HepG2 (cell line): ENCODE results near the gene CAPRIN2. TPM values are rescaled to one million over a fixed set of nuclear protein-coding genes. Genes with fewer than 3 reads are reported as not detected.

Source experiments
- BCL6 ChIP-seq: IDR thresholded peaks from 2 replicates; pipeline ENCODE4 v1.6.1; 2016; ENCODE audit warnings: missing genetic modification reagents, missing compliant biosample characterization
- CAMTA2 ChIP-seq: sonication (generic); formaldehyde crosslinking; IDR thresholded peaks from 2 replicates; pipeline ENCODE4 v1.4.0; 2020; ENCODE audit warnings: mild to moderate bottlenecking, missing genetic modification reagents, borderline replicate concordance
- EEA1 ChIP-seq: sonication (generic); formaldehyde crosslinking; IDR thresholded peaks from 2 replicates; pipeline ENCODE4 v1.5.1; 2020; ENCODE audit warnings: mild to moderate bottlenecking, missing genetic modification reagents, borderline replicate concordance
- HES4 ChIP-seq: sonication (generic); formaldehyde crosslinking; IDR thresholded peaks from 2 replicates; pipeline ENCODE4 v1.9.0; 2021; ENCODE audit warnings: mild to moderate bottlenecking, missing genetic modification reagents, borderline replicate concordance
- HNRNPUL1 ChIP-seq: fragments of 200-400 bp; formaldehyde crosslinking; IDR thresholded peaks from 2 replicates; pipeline ENCODE4 v1.6.1; 2017; ENCODE audit warnings: low read depth, mild to moderate bottlenecking, low read length, moderate library complexity
- MAFG ChIP-seq: sonication (generic); formaldehyde crosslinking; IDR thresholded peaks from 2 replicates; pipeline ENCODE4 v1.5.1; 2020; ENCODE audit warnings: mild to moderate bottlenecking, missing genetic modification reagents
- NFE2 ChIP-seq: sonication (generic); formaldehyde crosslinking; IDR thresholded peaks from 2 replicates; pipeline ENCODE4 v1.4.0; 2020; ENCODE audit warnings: missing genetic modification reagents
- NONO ChIP-seq, 2 experiments: fragments of 450-650 bp in 1 of 2; sonication (generic) in 1 of 2; formaldehyde crosslinking in 1 of 2; IDR thresholded peaks in 1 of 2; conservative IDR thresholded peaks in 1 of 2; 2 replicates each; pipeline versions ENCODE4 v1.6.1 to v1.8.0; 2017 to 2022; ENCODE audit warnings: mild to moderate bottlenecking in 1 of 2, missing genetic modification reagents in 1 of 2, moderate library complexity in 1 of 2
- NPAS2 ChIP-seq: sonication (generic); formaldehyde crosslinking; IDR thresholded peaks from 2 replicates; pipeline ENCODE4 v1.8.0; 2022; ENCODE audit warnings: mild to moderate bottlenecking, missing genetic modification reagents, borderline replicate concordance
- PTBP1 ChIP-seq: fragments of 200-400 bp; formaldehyde crosslinking; IDR thresholded peaks from 2 replicates; pipeline ENCODE4 v1.6.1; 2018; ENCODE audit warnings: low read length, low read depth; ENCODE audit not compliant: poor library complexity, severe bottlenecking
- SALL2 ChIP-seq: sonication (generic); formaldehyde crosslinking; IDR thresholded peaks from 2 replicates; pipeline ENCODE4 v1.8.1; 2023; ENCODE audit warnings: mild to moderate bottlenecking, missing genetic modification reagents, inconsistent platforms
- SMAD9 ChIP-seq: sonication (generic); formaldehyde crosslinking; IDR thresholded peaks from 2 replicates; pipeline ENCODE4 v1.5.1; 2020; ENCODE audit warnings: mild to moderate bottlenecking, missing genetic modification reagents
- THYN1 ChIP-seq: sonication (generic); formaldehyde crosslinking; IDR thresholded peaks from 2 replicates; pipeline ENCODE4 v1.8.1; 2023; ENCODE audit warnings: low read depth, mild to moderate bottlenecking, moderate library complexity, missing genetic modification reagents, borderline replicate concordance
- XRCC5 ChIP-seq: fragments of 200-400 bp; formaldehyde crosslinking; optimal IDR thresholded peaks from 2 replicates; pipeline ENCODE3; 2017; ENCODE audit warnings: mild to moderate bottlenecking, low read length
- ZFP62 ChIP-seq: sonication (generic); formaldehyde crosslinking; IDR thresholded peaks from 2 replicates; pipeline ENCODE4 v1.4.0; 2020; ENCODE audit warnings: missing genetic modification reagents
- ZMYM2 ChIP-seq: sonication (generic); formaldehyde crosslinking; IDR thresholded peaks from 2 replicates; pipeline ENCODE4 v1.8.0; 2022; ENCODE audit warnings: mild to moderate bottlenecking, missing genetic modification reagents
- ZNF251 ChIP-seq: sonication (generic); formaldehyde crosslinking; IDR thresholded peaks from 2 replicates; pipeline ENCODE4 v1.9.0; 2021; ENCODE audit warnings: mild to moderate bottlenecking, missing genetic modification reagents
- ZNF569 ChIP-seq: sonication (generic); formaldehyde crosslinking; IDR thresholded peaks from 2 replicates; pipeline ENCODE4 v1.5.0; 2020; ENCODE audit warnings: mild to moderate bottlenecking, missing genetic modification reagents, moderate library complexity, borderline replicate concordance
- ZNF598 ChIP-seq: sonication (generic); formaldehyde crosslinking; IDR thresholded peaks from 2 replicates; pipeline ENCODE4 v1.5.1; 2020; ENCODE audit warnings: mild to moderate bottlenecking, missing genetic modification reagents, borderline replicate concordance
- ZNF850 ChIP-seq: sonication (generic); formaldehyde crosslinking; conservative IDR thresholded peaks from 2 replicates; pipeline ENCODE4 v1.9.0; 2021; ENCODE audit warnings: mild to moderate bottlenecking, missing genetic modification reagents
- polyA plus RNA-seq, 8 experiments: library from polyadenylated mRNA; depleted of rRNA in 3 of 8; stranded (reverse) in 7 of 8; unstranded in 1 of 8; fragments of >200 nt; fragmentation: Illumina TruSeq in 4 of 8; extraction: Trizol in 4 of 8; gene quantifications; 2 replicates each; pipeline versions ENCODE4 v1.2.1 to v1.2.3, GENCODE V29; 2011 to 2016; ENCODE audit warnings: low read depth in 4 of 8, missing spikeins in 1 of 8, mixed read lengths in 1 of 8; ENCODE audit not compliant: insufficient read depth in 1 of 8
- total RNA-seq, 5 experiments: library from RNA; depleted of rRNA; stranded (reverse); fragments of >200 nt; fragmentation: Illumina TruSeq; extraction: Trizol; gene quantifications; 2 replicates each; pipeline ENCODE4 v1.2.3, GENCODE V29; 2016; ENCODE audit warnings: low read depth in 1 of 5
- TF ChIP-seq, protein P1 (sequence below): sonication (generic); formaldehyde crosslinking; IDR thresholded peaks from 2 replicates; pipeline ENCODE4 v1.4.0; 2020; ENCODE audit warnings: missing genetic modification reagents
- TF ChIP-seq, protein P2 (sequence below): sonication (generic); formaldehyde crosslinking; IDR thresholded peaks from 2 replicates; pipeline ENCODE4 v1.4.0; 2020; ENCODE audit warnings: missing genetic modification reagents, borderline replicate concordance
- TF ChIP-seq, protein P3 (sequence below): sonication (generic); formaldehyde crosslinking; IDR thresholded peaks from 2 replicates; pipeline ENCODE4 v1.5.0; 2020; ENCODE audit warnings: missing genetic modification reagents

CAPRIN2 gene
- total and polyA plus RNA-seq, 2 of the 13 experiments (the other 11 are each of a cell fraction or from before 2014, with no cell fraction given) = 21.7 to 30.6 TPM

DNA sequence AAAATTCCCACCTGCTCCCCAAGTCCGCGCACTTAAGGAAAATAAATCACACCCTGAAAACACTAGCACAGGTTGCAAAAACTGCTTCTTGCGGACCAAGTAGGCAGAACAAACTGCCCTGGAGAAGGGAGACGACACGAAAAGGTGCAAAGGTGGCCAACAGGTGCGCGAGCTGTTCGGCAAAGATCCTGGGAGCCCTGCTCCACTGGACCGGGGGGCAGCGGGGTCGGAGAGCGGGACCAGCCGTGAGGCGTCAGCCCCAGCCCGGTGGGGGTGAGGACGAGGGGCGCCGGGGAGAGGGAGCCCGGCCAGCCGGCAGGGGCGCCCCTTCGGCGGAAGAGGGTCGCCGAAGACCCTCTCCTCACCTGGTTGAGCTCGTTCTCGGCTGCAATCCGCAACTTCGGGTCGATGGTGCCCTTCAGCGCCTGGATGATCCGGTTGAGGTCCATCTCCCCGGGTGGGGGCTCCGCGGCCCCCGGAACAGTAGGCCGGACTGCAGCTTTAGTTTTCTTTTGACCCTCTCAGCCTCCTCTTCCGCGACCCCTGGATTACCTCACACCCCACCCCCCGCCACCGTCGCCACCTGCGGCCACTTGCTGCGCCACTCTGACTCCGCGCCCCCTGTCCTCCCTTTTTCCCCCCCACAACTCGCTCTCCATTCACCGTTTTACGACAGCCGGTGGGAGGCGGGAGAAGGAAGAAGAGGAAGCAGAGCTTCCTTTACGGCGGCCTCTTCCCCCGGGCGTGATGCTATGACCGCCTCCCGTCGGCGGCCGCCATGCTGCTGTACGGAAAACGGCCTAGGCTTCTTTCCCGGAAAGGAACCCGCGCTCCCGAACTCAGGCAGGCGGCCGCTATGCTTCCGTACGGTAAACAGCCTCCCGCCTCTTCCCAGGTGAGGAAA, 59.3 kb downstream of the CAPRIN2 start, which contains the start of gene IPO8 (continued):
- TF ChIP-seq HES4 (CRISPR knock-in tag) (no peak), ZFP62 (CRISPR knock-in tag) (no peak), ZNF850 (no peak), NFE2 (CRISPR knock-in tag) (no peak), NONO (IDR thresholded peaks at IDR 0.05) (no peak), NONO (CRISPR knock-in tag; conservative IDR thresholded peaks at IDR 0.05) (peak; percentile 52; the same call in 1 of the 2 replicates), ZMYM2 (CRISPR knock-in tag) (no peak), HNRNPUL1 (no peak), ZNF569 (no peak), EEA1 (CRISPR knock-in tag) (no peak), BCL6 (CRISPR knock-in tag) (peak; percentile 39; the same call in 1 of the 2 replicates), NPAS2 (CRISPR knock-in tag) (no peak), SMAD9 (CRISPR knock-in tag) (peak; percentile 72; the same call in 1 of the 2 replicates), CAMTA2 (CRISPR knock-in tag) (no peak), XRCC5 (peak; percentile 23), ZNF251 (CRISPR knock-in tag) (no peak), ZNF598 (peak; percentile 78; the same call in 1 of the 2 replicates), SALL2 (CRISPR knock-in tag) (no peak; the same call in 1 of the 2 replicates), THYN1 (CRISPR knock-in tag) (no peak), MAFG (CRISPR knock-in tag) (no peak), PTBP1 (no peak)
- TF ChIP-seq, protein P1, sequence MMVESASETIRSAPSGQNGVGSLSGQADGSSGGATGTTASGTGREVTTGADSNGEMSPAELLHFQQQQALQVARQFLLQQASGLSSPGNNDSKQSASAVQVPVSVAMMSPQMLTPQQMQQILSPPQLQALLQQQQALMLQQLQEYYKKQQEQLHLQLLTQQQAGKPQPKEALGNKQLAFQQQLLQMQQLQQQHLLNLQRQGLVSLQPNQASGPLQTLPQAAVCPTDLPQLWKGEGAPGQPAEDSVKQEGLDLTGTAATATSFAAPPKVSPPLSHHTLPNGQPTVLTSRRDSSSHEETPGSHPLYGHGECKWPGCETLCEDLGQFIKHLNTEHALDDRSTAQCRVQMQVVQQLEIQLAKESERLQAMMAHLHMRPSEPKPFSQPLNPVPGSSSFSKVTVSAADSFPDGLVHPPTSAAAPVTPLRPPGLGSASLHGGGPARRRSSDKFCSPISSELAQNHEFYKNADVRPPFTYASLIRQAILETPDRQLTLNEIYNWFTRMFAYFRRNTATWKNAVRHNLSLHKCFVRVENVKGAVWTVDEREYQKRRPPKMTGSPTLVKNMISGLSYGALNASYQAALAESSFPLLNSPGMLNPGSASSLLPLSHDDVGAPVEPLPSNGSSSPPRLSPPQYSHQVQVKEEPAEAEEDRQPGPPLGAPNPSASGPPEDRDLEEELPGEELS = peak; percentile 72
- TF ChIP-seq, protein P2, sequence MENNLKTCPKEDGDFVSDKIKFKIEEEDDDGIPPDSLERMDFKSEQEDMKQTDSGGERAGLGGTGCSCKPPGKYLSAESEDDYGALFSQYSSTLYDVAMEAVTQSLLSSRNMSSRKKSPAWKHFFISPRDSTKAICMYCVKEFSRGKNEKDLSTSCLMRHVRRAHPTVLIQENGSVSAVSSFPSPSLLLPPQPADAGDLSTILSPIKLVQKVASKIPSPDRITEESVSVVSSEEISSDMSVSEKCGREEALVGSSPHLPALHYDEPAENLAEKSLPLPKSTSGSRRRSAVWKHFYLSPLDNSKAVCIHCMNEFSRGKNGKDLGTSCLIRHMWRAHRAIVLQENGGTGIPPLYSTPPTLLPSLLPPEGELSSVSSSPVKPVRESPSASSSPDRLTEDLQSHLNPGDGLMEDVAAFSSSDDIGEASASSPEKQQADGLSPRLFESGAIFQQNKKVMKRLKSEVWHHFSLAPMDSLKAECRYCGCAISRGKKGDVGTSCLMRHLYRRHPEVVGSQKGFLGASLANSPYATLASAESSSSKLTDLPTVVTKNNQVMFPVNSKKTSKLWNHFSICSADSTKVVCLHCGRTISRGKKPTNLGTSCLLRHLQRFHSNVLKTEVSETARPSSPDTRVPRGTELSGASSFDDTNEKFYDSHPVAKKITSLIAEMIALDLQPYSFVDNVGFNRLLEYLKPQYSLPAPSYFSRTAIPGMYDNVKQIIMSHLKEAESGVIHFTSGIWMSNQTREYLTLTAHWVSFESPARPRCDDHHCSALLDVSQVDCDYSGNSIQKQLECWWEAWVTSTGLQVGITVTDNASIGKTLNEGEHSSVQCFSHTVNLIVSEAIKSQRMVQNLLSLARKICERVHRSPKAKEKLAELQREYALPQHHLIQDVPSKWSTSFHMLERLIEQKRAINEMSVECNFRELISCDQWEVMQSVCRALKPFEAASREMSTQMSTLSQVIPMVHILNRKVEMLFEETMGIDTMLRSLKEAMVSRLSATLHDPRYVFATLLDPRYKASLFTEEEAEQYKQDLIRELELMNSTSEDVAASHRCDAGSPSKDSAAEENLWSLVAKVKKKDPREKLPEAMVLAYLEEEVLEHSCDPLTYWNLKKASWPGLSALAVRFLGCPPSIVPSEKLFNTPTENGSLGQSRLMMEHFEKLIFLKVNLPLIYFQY (CRISPR knock-in tag) = no peak
- TF ChIP-seq, protein P3, sequence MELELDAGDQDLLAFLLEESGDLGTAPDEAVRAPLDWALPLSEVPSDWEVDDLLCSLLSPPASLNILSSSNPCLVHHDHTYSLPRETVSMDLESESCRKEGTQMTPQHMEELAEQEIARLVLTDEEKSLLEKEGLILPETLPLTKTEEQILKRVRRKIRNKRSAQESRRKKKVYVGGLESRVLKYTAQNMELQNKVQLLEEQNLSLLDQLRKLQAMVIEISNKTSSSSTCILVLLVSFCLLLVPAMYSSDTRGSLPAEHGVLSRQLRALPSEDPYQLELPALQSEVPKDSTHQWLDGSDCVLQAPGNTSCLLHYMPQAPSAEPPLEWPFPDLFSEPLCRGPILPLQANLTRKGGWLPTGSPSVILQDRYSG = no peak
